Natural killer cell (primary cell): ENCODE results near the gene CDC42BPG. TPM values are rescaled to one million over a fixed set of nuclear protein-coding genes. Genes with fewer than 3 reads are reported as not detected.

Experiments used
- ATAC-seq, 3 donors: fragments of 150-1000 bp in 2 of 3; fragments of 200-7000 bp in 1 of 3; cut with Tn5 transposase; 1 replicate in 1 of 3; 2 replicates in 2 of 3; pipeline ENCODE4 v1.10.0; 2021; ENCODE audit warnings: mild to moderate bottlenecking in 2 of 3, moderate library complexity in 2 of 3
- DNase-seq, 2 donors: peaks; one replicate each; pipeline versions ENCODE4 v3.0.0 to v3.0.0-alpha.2; 2013 to 2021; ENCODE audit warnings: mixed read lengths in 1 of 2
- H3K27ac ChIP-seq: one replicate; pipeline ENCODE4 v1.5.1; 2013; ENCODE audit warnings: mild to moderate bottlenecking, low read length
- H3K27me3 ChIP-seq: one replicate; pipeline ENCODE4 v1.6.1; 2013; ENCODE audit warnings: low read length; ENCODE audit not compliant: control insufficient read depth, insufficient read depth
- H3K36me3 ChIP-seq: one replicate; pipeline ENCODE4 v1.6.1; 2013; ENCODE audit warnings: low read length; ENCODE audit not compliant: control insufficient read depth, insufficient read depth
- H3K4me1 ChIP-seq: one replicate; pipeline ENCODE4 v1.6.1; 2013; ENCODE audit warnings: low read length; ENCODE audit not compliant: control insufficient read depth, insufficient read depth
- H3K4me3 ChIP-seq: one replicate; pipeline ENCODE4 v1.5.1; 2013; ENCODE audit warnings: low read length
- H3K9me3 ChIP-seq: one replicate; pipeline ENCODE4 v1.6.1; 2013; ENCODE audit warnings: low read length; ENCODE audit not compliant: control insufficient read depth, insufficient read depth
- H3K27ac Mint-ChIP-seq, 2 donors: one replicate each; pipeline ENCODE4 v1.8.0; 2022; ENCODE audit warnings: mild to moderate bottlenecking in 2 of 2, mixed read lengths in 2 of 2, moderate library complexity in 1 of 2
- H3K27me3 Mint-ChIP-seq, 2 donors: one replicate each; pipeline ENCODE4 v1.8.0; 2022; ENCODE audit warnings: low read depth in 2 of 2, mixed read lengths in 2 of 2
- H3K36me3 Mint-ChIP-seq: one replicate; pipeline ENCODE4 v1.8.0; 2022; ENCODE audit warnings: mixed read lengths
- H3K4me1 Mint-ChIP-seq, 2 donors: one replicate each; pipeline ENCODE4 v1.8.0; 2022; ENCODE audit warnings: mixed read lengths in 2 of 2
- H3K4me3 Mint-ChIP-seq: one replicate; pipeline ENCODE4 v1.8.0; 2022; ENCODE audit warnings: mild to moderate bottlenecking, moderate library complexity, mixed read lengths
- H3K9me3 Mint-ChIP-seq, 2 donors: one replicate each; pipeline ENCODE4 v1.8.0; 2022; ENCODE audit warnings: mixed read lengths in 2 of 2
- WGBS: methylation state at CpG from one replicate; pipeline ENCODE4 v1.1.7; 2013; ENCODE audit warnings: missing lambda C conversion rate; ENCODE audit not compliant: insufficient coverage; 5-methylcytosine and 5-hydroxymethylcytosine counted together
- intact Hi-C: fragments of 100-400 bp; cut with micrococcal nuclease; formaldehyde crosslinking; loops from one replicate; pipeline ENCODE4 v1.14.2; 2022
- total RNA-seq, 4 donors: library from RNA; stranded (reverse); fragments of 120-200 nt in 1 of 4; gene quantifications; one replicate each; pipeline versions ENCODE4 v1.2.3 to v1.2.4, GENCODE V29; 2013 to 2022
- TF ChIP-seq, protein P1 (sequence below): fragments of 200-600 bp; IDR thresholded peaks from one replicate; pipeline ENCODE4 v1.8.0; 2022; ENCODE audit warnings: antibody characterized with exemption

Gene CDC42BPG
- total RNA-seq, 3 donors from 2014 or later (not counting 1 experiment from before 2014, with no cell fraction given): 8.2 to 12.7 (median 10.7) TPM

DNA sequence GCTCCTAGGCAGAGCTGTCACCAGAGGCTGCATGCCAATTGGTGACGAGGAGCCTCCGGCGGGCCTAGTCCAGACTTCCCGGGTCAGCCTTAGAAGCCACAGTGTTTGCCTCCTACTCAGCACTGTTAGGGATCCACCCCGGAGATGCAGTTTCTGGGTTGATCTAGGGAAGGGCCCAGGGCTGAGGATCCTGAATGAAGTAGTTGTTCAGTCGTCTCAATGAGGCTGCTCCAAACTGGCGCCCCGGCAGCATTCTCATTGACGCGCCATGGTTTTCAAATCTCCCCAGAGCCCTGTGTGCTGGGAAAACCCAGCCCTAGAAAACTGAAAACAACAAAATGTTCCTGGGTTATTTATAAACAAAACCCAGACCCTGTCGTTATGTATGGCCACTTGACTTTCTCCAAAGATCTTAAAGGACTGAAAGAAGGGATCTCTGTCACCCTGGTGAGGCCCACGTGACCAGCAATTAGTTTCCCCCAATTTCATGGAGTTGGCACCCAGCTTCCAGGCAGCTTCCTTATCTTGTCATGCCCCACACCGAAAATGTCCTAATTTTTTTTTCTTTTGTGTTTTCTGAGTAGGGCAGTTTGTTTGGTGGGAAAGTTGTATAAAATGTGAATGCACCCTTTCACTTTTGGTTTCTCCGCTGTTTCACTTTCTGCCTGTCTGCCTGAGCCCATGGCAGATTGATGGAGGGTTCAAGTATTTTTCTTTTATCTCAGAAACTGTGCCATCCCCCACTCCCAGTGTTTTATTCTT lies 36.0 kb upstream of the CDC42BPG start:
- no peak for ATAC-seq
- peak overlapping the region; percentile 95 for H3K27ac Mint-ChIP-seq
- WGBS: 59% methylated on average over 13 of the region's 14 CpGs
- no peaks in the 10 kb centered on the region for H3K9me3 Mint-ChIP-seq
- H3K27me3 ChIP-seq: no peaks in the 10 kb centered on the region
- H3K27ac ChIP-seq: peak overlapping the region; percentile 96
- peak in 1 of 2 donors; percentile 75 for DNase-seq
- intact Hi-C loops: loop anchor here (1.0 kb wide), 1 partner anchor 21 kb away; no protein-coding TSS in a partner anchor
- no peaks in the 10 kb centered on the region for H3K27me3 Mint-ChIP-seq
- TF ChIP-seq, protein P1, sequence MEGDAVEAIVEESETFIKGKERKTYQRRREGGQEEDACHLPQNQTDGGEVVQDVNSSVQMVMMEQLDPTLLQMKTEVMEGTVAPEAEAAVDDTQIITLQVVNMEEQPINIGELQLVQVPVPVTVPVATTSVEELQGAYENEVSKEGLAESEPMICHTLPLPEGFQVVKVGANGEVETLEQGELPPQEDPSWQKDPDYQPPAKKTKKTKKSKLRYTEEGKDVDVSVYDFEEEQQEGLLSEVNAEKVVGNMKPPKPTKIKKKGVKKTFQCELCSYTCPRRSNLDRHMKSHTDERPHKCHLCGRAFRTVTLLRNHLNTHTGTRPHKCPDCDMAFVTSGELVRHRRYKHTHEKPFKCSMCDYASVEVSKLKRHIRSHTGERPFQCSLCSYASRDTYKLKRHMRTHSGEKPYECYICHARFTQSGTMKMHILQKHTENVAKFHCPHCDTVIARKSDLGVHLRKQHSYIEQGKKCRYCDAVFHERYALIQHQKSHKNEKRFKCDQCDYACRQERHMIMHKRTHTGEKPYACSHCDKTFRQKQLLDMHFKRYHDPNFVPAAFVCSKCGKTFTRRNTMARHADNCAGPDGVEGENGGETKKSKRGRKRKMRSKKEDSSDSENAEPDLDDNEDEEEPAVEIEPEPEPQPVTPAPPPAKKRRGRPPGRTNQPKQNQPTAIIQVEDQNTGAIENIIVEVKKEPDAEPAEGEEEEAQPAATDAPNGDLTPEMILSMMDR: no peak
- H3K4me1 Mint-ChIP-seq: peaks cover 40 to 60% of the 10 kb centered on the region in 2 donors
- H3K4me3 Mint-ChIP-seq: peak overlapping the region; percentile 98
- no peak overlapping the region for H3K4me3 ChIP-seq
- H3K36me3 ChIP-seq: peaks cover 7% of the 10 kb centered on the region
- no peaks in the 10 kb centered on the region for H3K36me3 Mint-ChIP-seq
- no peaks in the 10 kb centered on the region for H3K9me3 ChIP-seq
- peaks cover 50% of the 10 kb centered on the region for H3K4me1 ChIP-seq

DNA sequence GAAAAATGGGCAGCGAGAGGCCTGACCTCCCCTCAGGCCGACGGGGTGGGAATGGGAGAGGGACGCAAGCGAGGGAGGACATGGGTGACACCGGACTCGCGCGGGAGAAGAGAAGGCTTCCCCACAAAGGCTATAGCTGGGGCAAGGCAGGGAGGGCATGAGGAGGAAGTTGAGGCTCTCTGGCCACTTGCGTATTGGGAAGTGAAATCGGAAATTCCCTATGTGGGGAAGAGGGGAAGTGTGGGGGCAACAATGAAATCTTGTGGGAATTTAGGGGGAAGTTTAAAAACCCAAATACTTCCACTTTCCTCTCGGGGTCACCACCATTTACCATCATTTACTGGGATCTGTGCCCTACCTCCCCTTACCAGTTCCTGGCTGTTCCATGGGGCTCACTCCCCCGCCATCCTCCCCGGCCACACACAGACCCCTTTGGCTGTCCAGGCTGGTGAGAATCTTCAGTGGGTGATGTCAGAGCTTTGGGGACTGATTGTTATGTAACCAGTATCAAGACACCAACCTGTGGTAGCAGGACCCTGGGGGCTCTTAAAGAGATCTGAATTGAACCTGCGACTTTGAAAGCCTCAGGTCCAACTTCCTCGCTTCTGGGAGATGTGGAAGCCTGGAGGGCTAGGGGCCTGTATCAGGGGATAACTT lies 34.9 kb upstream of the CDC42BPG start:
- DNase-seq (peak in 1 of 2 donors; percentile 57), ATAC-seq (no peak)
- 15% methylated on average over 14 of the region's 16 CpGs for WGBS
- intact Hi-C loops: loop anchor here (2.0 kb wide), 1 partner anchor 15 kb away; no protein-coding TSS in a partner anchor
- TF ChIP-seq, protein P1: no peak
- Mint-ChIP-seq H3K4me3 (peak overlapping the region; percentile 98), H3K9me3 (no peaks in the 10 kb centered on the region), H3K27me3 (no peaks in the 10 kb centered on the region), H3K4me1 (peaks cover 49 to 70% of the 10 kb centered on the region in 2 donors), H3K27ac (peak overlapping the region; percentile 95), H3K36me3 (no peaks in the 10 kb centered on the region)
- Histone ChIP-seq H3K4me3 (peak overlapping the region; percentile 42), H3K4me1 (peaks cover 60% of the 10 kb centered on the region), H3K27ac (peak overlapping the region; percentile 96), H3K36me3 (peaks cover 15% of the 10 kb centered on the region), H3K9me3 (no peaks in the 10 kb centered on the region), H3K27me3 (no peaks in the 10 kb centered on the region)

- Mint-ChIP-seq H3K4me1 (peaks cover 52 to 69% of the 10 kb centered on the region in 2 donors), H3K36me3 (no peaks in the 10 kb centered on the region), H3K4me3 (peak within 1 kb of the TSS; percentile 98), H3K27me3 (no peaks in the 10 kb centered on the region), H3K9me3 (no peaks in the 10 kb centered on the region), H3K27ac (peak within 1 kb of the TSS; percentile 95)
- DNase-seq (peak; percentile 99 to 100), ATAC-seq (peak; percentile 82 to 94 (median 83))
- TF ChIP-seq, protein P1: peak; percentile 28
- no peaks in the 10 kb centered on the region for H3K9me3 ChIP-seq
- peak within 1 kb of the TSS; percentile 73 for H3K4me3 ChIP-seq
- intact Hi-C loops: loop anchor here (1.0 to 2.0 kb wide), 3 partner anchors 8 to 100 kb away; partner anchors contain the start of gene SF1
- peaks cover 17% of the 10 kb centered on the region for H3K36me3 ChIP-seq
- peak within 1 kb of the TSS; percentile 96 for H3K27ac ChIP-seq
- WGBS: under 1% methylated on average over 73 of the region's 75 CpGs
- no peaks in the 10 kb centered on the region for H3K27me3 ChIP-seq
- peaks cover 67% of the 10 kb centered on the region for H3K4me1 ChIP-seq
Observed at GRCh38 chr11:64878494-64879243, 34.2 kb upstream of the CDC42BPG start, which contains the start of gene EHD1. EHD1 (minus strand) TSS chr11:64878621; CDS start chr11:64878464, 157 bp downstream.
